Stimulated activated CD8-positive, alpha-beta memory T cell treated with anti-CD3 and anti-CD28 coated beads, Interleukin-7, amount 100 ng/mL, for 24 hours (primary cell): Measurements from ENCODE around the gene FERMT3.

Experiments used
- DNase-seq: peaks from one replicate; pipeline ENCODE4 v3.0.0-alpha.2; 2020; ENCODE audit warnings: low read depth

Gene FERMT3

DNA sequence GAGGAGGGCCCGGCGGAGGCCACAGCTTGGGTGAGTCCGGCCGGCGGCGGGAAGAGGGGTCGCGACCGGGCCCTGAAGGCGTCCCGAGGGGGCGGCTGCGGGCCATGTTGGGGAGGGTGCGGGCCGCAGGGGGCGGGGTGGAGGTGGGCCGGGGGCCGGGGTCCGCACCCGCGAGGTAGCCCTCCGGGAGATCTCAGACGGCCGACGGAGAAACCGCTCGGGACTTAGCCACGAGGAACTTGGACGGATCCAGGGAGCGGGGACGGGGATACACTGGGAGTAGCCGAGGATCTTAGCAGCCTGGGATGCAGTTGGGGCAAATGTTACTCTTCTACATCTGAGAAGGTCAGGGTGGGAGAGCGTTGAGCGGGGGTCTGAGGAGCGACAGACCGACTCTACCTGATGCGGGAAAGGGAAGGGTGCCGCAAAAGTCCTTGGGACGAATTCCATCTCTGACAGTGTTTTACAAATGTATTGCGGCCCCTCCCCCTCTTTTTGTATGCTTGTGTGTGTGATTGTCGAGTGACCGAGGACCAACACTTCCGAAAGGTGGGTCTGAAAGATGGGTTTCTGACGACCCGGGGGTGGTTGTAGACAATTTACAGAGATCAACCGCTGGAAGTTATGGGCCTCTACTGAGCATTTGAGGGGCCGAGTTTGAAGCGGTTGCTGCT is 19.9 kb upstream of the FERMT3 start:
- no peak for DNase-seq

GRCh38 chr11:64192434-64192833 is 14.1 kb upstream of the FERMT3 start:
- no peak for DNase-seq

GRCh38 chr11:64196626-64197025 is 9.9 kb upstream of the FERMT3 start:
- no peak for DNase-seq

DNA sequence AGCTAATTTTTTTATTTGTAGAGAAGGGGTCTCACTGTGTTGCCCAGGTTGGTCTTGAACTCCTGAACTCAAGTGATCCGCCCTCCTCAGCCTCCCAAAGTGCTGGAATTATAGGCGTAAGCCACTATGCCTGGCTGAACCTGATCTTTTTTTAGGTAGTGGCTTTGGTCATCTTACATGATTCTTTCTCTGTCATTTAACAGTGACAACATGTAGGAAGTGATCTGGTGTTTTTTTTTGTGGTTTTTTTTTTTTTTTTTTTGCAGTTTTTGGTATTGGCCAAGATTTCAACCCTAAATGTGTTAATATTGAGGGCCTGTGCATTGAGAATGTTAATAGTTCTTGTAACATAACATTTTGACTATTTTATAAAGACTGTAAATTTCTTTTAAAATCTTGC is 8.0 kb upstream of the FERMT3 start:
- DNase-seq = no peak

- no peak for DNase-seq
These were observed 5.0 kb upstream of the FERMT3 start for GRCh38 chr11:64201543-64201942.

- DNase-seq = no peak
These were observed 3.5 kb upstream of the FERMT3 start for GRCh38 chr11:64202992-64203391.

DNA sequence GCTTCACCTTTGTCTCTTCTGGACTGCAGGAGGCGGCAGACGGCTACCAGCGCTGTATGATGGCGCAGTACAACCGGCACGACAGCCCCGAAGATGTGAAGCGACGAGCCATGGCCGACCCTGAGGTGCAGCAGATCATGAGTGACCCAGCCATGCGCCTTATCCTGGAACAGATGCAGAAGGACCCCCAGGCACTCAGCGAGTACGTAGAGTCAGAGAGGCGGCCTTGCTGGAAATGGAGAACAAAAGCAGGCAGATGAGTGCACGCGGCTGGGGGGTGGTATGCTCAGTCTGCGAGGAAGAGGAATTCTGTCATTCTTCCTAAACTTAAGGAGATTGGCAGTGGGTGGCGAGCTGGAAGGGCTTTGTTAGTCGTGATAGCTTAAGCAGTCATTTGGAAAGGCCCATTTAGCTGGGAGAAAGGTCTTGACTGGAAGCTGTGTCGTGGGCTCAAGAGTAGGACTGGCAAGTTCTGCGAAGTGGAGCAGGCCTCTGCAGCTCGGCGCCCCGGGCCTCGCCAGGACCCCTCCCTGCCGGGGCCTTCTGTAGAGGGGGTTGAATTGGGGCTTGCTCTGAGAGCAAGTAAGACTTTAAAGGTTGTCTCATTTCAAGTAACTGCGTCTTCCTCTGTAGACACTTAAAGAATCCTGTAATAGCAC is 3.0 kb upstream of the FERMT3 start:
- no peak for DNase-seq

- DNase-seq = no peak
These were observed 2.5 kb upstream of the FERMT3 start for GRCh38 chr11:64204080-64204440.

GRCh38 chr11:64204464-64204989 is 2.0 kb upstream of the FERMT3 start:
- DNase-seq = no peak

DNA sequence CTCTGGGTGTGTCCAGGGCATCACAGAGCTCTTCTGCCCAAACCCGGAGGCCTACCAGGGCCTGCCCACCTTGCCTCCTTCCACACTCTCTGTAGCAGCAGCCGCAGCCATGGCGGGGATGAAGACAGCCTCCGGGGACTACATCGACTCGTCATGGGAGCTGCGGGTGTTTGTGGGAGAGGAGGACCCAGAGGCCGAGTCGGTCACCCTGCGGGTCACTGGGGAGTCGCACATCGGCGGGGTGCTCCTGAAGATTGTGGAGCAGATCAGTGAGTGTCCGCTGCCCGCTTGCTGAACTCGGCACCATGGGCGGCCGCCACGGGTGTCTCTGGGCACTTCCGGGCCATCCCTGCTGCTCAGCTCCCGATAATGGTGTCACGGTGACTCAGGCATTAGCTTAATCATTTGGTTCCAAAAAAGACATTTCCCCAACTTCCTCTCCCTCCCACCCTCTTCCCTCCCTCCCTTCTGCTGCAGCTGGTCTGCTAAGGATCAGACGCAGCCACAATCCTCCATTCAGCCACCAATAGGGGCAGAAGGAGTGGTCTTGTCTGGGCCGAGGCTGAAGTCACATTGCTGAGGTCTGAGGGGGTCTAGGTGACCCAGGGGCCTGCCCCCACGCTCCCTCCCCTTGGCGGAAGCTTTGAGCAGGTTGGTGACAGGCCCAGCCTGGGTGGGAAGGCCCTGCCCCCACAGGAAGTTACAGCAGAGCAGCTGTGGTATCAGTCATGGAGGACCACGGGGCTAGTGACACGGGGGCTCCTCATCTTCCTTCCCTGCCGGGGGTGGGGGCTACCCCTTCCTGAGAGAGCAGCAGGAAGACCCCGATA is 950 bp downstream of the FERMT3 start:
- DNase-seq = peak; percentile 80

DNA sequence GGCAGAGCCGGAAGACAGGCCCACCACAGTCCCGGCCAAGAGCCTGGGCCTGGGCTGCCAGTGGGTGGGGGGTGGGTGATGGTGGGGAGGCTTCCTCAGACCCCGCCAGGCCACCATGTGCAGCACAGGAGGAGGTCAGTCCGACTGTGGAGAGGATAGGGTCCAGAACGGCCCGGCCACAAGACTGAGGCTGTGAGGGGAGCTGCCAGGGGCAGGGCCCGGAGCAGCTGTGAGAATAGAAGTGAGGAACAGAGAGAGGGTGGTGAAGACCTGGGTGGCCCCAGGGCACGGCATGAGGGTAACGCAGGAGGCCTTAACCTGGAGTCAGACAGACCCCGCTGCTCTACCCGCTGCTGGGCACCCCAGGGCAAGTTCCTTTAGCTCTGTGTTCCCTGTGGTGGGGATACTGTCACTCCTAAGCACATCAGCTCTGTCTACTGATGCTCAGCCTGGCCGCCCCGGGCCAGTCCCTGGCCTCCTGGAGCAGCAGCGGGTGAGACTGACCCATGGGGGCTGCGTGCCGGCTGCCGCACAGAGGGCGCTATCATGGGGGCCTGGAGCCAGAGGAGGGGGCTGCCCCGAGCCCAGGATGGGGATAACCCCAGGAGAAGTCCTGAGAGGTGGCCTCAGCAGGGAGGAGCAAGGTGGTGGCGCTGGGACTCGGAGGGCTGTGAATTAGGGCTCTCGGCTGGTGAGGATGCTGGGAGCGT is 1.7 kb downstream of the FERMT3 start:
- DNase-seq = no peak

DNA sequence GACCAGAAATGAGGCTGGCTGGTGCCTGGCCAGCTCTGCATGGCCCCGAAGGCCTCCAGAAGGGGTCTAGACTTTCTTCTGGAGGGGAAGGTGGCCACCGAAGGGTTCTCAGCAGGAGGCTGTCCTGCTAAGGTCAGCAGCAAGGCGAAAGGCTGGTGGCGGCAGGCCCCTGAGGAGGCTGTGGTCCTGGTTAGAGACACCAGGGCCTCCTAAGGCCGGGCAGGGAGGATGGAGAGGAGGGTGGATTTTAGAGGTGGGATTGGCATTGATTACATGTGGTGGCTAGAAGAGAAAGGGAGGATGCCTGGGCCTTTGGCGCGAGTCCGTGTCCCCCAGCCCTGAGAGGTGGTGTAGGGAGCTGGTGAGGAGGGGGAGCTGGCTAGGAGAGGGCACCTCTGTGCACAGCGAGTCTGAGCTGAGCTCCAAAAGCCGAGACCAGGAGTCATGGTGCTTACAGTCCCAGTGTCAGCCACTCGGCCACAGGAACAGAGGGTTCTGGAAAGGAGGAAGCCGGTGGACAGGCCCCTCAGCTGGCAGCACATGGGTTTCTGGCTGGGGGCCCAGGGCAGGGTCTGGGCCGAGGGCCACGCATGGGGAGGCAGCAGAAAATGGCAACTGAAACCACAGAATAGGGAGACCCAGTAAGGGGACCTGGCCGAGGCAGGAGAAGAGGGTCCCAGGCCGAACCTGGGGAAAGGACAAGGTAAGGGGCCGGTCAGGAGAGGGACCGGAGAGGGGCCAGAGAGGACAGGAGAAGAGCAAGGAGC is 2.5 kb downstream of the FERMT3 start:
- no peak for DNase-seq

GRCh38 chr11:64209563-64209843 is 3.0 kb downstream of the FERMT3 start:
- DNase-seq = no peak

GRCh38 chr11:64210301-64211020 is 3.9 kb downstream of the FERMT3 start:
- no peak for DNase-seq

DNA sequence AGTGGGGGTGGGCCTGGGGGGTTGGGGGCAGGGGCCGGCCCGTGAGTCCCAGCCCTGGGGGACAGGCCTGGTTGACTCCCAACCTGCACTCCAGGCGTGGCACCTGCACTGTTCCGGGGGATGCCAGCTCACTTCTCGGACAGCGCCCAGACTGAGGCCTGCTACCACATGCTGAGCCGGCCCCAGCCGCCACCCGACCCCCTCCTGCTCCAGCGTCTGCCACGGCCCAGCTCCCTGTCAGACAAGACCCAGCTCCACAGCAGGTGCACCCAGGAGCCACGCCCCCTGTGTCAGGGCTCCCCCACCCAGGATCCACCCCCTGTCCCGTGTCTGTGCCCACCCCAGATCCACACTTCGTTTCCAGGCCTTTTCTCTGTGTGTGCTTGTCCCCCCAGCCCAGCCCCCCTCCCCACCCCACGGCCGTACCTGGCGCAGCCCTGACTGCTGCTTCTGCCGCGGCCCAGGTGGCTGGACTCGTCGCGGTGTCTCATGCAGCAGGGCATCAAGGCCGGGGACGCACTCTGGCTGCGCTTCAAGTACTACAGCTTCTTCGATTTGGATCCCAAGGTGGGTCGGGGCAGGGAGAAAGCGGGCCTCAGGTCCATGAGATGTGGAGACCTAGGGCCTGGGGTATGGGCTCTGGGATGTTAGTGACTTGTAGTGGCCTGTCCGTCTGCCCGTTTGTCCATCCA is 4.8 kb downstream of the FERMT3 start:
- DNase-seq = no peak

- DNase-seq = no peak
These were observed 10.4 kb downstream of the FERMT3 start for GRCh38 chr11:64216879-64217278.

GRCh38 chr11:64218628-64219353 is 12.3 kb downstream of the FERMT3 start:
- no peak for DNase-seq

DNA sequence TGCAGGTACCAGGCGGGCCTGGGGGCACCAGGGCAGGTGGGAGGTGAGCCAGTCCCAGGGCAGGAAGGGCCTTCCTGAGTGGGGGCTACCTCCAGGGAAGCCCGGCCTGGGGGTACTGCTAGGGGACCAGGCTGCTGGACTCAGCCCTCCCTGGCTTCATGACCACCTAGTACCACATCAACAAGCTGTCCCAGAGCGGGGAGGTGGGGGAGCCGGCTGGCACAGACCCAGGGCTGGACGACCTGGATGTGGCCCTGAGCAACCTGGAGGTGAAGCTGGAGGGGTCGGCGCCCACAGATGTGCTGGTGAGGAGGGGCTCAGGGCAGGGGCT is 12.8 kb downstream of the FERMT3 start:
- DNase-seq = no peak

DNA sequence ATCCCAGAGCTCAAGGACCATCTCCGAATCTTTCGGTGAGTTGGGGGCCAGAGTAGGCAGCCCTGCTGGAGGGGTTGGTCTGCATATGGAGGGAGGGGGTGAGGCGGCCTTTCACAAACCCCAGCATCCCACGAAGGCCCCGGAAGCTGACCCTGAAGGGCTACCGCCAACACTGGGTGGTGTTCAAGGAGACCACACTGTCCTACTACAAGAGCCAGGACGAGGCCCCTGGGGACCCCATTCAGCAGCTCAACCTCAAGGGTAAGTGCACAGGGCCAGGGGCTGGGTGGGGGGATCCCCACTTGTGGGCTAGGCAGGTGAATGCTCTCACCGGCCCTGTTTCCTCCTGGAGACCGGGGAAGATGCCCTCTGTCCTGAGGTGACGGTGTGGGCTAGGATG is 13.2 kb downstream of the FERMT3 start:
- DNase-seq = no peak

DNA sequence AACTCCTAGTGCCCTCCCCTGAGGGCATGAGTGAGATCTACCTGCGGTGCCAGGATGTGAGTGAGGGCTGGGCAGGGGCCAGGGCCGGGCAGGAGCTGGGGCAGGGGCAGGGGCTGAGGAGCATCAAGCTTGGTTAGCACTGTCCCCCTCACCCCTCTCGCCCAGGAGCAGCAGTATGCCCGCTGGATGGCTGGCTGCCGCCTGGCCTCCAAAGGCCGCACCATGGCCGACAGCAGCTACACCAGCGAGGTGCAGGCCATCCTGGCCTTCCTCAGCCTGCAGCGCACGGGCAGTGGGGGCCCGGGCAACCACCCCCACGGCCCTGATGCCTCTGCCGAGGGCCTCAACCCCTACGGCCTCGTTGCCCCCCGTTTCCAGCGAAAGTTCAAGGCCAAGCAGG is 13.8 kb downstream of the FERMT3 start:
- DNase-seq = no peak
